Activated CD4-positive, CD25-positive, alpha-beta regulatory T cell treated with anti-CD3 and anti-CD28 coated beads, Interleukin-2, amount 50 U/mL, for 72 hours (primary cell): ENCODE results near the gene EIF4A2.
"Not testable (repeated sequence)": the region's sequence is repeated elsewhere in the genome, so short reads cannot be mapped to it uniquely, and the experiment has no call there.

Experiments
- DNase-seq: peaks from one replicate; pipeline ENCODE4 v3.0.0; 2021

Gene EIF4A2

DNA sequence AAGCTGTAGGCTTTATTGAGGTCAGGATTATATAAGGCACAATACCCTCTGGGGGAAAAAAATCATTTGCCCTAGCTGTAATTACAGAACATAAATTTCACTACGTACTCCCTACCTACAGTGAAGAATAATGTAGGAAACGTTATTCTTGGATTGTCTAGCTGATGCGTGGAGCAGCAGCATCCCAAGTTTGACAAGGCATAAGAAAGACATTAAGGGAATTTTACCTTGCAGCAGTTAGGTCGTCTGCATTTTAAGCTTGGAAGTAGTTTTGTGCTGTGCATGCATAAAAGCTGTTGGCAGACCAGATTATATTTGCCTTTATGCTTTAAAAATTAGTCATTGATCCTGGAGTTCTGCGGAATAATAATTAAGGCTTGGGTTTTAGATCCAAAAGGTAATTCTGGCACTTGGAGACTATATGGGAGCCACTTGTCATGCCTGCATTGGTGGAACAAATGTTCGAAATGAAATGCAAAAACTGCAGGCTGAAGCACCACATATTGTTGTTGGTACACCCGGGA, 2.2 kb downstream of the EIF4A2 start:
- no peak for DNase-seq

DNA sequence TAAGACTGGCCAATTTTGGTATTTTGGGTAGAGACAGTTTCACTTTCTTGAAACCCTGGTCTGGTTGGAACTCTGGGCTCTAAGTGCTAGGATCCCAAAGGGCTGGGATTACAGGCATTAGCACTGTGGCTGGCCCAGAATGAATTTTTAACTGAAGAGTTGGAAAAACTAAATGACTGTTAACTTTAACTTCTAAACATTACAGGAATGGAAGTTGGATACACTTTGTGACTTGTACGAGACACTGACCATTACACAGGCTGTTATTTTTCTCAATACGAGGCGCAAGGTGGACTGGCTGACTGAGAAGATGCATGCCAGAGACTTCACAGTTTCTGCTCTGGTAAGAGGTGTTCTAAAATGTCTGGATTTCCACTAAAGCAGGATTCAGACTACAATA, 3.5 kb downstream of the EIF4A2 start:
- DNase-seq: no peak

GRCh38 chr3:186787642-186788481, 4.5 kb downstream of the EIF4A2 start:
- no peak for DNase-seq

GRCh38 chr3:186788482-186789370, 5.3 kb downstream of the EIF4A2 start:
- no peak for DNase-seq

GRCh38 chr3:186789554-186790260, 6.3 kb downstream of the EIF4A2 start:
- DNase-seq: no peak

GRCh38 chr3:186790261-186790981, 7.0 kb downstream of the EIF4A2 start:
- DNase-seq: no peak

- DNase-seq: no peak
Observed at GRCh38 chr3:186798239-186798874, 15.0 kb downstream of the EIF4A2 start.

DNA sequence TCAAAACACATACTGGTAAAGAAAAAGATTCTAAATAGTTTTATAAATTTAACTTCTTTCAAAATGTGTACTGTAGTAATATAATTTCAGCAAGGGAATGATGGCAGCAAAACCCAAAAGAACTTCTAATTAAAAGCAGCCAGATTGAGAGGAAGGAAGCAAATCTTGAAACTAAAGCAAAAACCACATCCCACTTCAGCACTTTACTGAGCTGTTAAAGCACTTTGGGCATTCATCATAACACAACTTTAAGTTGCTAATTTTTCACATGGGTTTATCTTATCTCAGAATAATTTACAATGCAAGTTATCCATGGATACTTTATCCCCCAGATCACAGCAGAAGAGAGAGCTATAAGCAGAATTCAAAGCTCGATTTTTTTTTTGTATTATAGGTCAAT, 16.9 kb downstream of the EIF4A2 start:
- no peak for DNase-seq

- no peak for DNase-seq
Observed at GRCh38 chr3:186802701-186803100, 19.3 kb downstream of the EIF4A2 start.

- not testable (repeated sequence) for DNase-seq
Observed at GRCh38 chr3:186803447-186803846, 20.1 kb downstream of the EIF4A2 start.

DNA sequence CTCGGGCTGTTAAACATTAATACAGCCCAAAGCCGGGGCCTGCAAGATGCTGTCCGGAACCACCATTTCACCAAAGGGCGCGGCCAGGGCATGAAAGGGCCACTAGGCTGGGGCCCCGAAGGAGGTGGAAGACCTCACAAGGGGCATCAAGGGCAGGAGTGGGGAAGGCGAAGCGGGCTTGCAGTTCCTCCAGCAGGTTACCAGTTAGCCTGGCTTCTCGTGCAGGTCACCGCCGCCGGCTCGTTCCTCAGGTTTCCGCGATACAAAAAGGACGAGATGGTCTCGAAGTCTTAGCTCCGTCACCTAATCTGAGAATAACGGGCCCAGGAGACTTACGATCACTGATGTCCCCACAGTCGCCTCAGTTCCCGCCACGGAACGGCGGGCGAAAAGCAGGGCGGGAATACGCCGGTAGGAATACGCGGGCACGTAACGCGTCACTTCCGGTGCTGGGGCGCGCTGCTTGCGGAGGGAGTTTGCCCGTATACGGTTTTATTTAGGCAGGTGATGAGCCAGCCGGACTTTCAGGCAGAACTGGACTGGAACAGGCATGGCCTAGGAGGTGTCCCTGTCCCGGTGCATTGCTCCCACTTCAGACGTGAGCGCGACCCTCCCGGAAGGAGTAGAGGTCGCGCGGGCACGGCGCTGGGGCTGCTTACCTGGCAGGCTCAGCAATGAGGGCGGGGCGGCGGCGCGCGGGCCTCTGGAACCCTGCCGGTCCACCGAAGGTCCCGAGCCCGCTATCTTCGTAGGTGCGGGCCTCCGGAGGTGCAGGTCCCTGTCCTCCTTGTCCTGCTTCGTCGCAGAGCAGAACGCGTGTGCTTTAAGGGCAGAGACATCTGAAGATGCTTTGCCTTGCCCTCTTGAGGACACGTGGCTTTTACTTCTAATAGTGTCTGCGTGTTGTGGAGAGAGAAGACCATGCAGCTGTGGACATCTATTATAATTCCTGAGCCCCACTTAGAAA, 23.0 kb downstream of the EIF4A2 start, which contains the start of gene RFC4:
Gene RFC4 (minus strand): TSS at position 394 of the 967 bp plus-strand sequence. CDS start 1,769 bp downstream, outside the sequence.
- peak; percentile 83 for DNase-seq

DNA sequence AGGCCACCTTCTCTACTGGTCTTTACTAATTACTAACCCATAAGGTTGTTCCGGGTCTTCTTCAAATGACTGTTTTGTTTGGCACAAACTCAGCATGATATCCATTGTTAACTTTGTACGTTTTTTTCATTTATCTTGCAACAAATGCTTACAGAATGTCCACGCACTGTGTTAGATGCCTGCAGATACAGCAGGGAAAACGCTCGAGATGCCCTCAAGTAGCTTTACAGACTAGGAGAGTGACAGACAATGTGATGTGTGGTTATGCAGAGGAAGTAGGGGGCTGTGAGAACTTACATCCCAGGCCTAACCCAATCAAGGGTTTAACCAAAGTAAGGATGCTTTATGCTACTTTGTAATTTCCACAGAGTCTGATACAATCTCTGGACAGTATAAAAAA, 23.9 kb downstream of the EIF4A2 start:
- DNase-seq: no peak

- DNase-seq: no peak
Observed at GRCh38 chr3:186810336-186810996, 27.1 kb downstream of the EIF4A2 start.

GRCh38 chr3:186811313-186811712, 27.9 kb downstream of the EIF4A2 start:
- not testable (repeated sequence) for DNase-seq

GRCh38 chr3:186814100-186814499, 30.7 kb downstream of the EIF4A2 start:
- no peak for DNase-seq

GRCh38 chr3:186815435-186815834, 32.1 kb downstream of the EIF4A2 start:
- DNase-seq: no peak

DNA sequence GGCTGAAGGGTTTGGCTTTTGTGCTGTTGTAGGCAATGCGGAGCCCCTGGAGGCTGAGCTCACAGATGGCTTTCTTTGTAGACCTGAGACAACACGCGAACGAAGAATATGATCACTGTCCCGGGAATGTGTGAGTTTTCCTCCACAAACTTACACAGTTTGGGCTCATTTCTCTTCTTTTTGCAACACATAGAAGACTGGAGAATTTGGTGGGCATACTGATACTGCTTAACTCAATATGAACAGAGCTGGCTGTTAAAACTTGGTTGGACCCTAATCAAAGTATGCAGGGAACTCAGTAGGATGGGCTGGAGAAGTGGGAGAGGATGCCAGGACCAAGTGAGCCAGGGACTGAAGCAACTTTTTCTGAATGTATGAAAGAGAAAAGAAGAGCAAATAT, 35.1 kb downstream of the EIF4A2 start:
- DNase-seq: no peak

GRCh38 chr3:186818956-186819355, 35.6 kb downstream of the EIF4A2 start:
- no peak for DNase-seq
